Stimulated activated CD4-positive, alpha-beta T cell treated with anti-CD3 and anti-CD28 coated beads, Interleukin-2, amount 100 ng/mL, for 24 hours (primary cell): Measurements from ENCODE around the gene GNA12.

ENCODE experiments used
- DNase-seq, 2 donors: peaks; one replicate each; pipeline ENCODE4 v3.0.0-alpha.2; 2020

Gene GNA12

GRCh38 chr7:2800931-2801688 is 43.0 kb downstream of the GNA12 start:
- DNase-seq = no peak

GRCh38 chr7:2800220-2800930 is 43.7 kb downstream of the GNA12 start:
- no peak for DNase-seq

GRCh38 chr7:2799253-2799652 is 44.9 kb downstream of the GNA12 start:
- DNase-seq = no peak

- no peak for DNase-seq
These were observed 45.4 kb downstream of the GNA12 start for GRCh38 chr7:2798669-2799068.

- no peak for DNase-seq
These were observed 47.5 kb downstream of the GNA12 start for GRCh38 chr7:2796358-2797352.

- no peak for DNase-seq
These were observed 48.2 kb downstream of the GNA12 start for GRCh38 chr7:2795906-2796305.

- no peak for DNase-seq
These were observed 49.1 kb downstream of the GNA12 start for GRCh38 chr7:2794836-2795636.

- DNase-seq = no peak
These were observed 51.1 kb downstream of the GNA12 start for GRCh38 chr7:2792856-2793487.

GRCh38 chr7:2792235-2792634 is 51.9 kb downstream of the GNA12 start:
- no peak for DNase-seq

GRCh38 chr7:2791390-2791789 is 52.7 kb downstream of the GNA12 start:
- no peak for DNase-seq

- no peak for DNase-seq
These were observed 56.7 kb downstream of the GNA12 start for GRCh38 chr7:2787251-2787951.

- DNase-seq = no peak
These were observed 57.4 kb downstream of the GNA12 start for GRCh38 chr7:2786607-2787116.

GRCh38 chr7:2785071-2785500 is 59.0 kb downstream of the GNA12 start:
- DNase-seq = no peak

GRCh38 chr7:2782565-2782964 is 61.5 kb downstream of the GNA12 start:
- no peak for DNase-seq

GRCh38 chr7:2782121-2782520 is 62.0 kb downstream of the GNA12 start:
- DNase-seq = no peak

GRCh38 chr7:2781636-2782035 is 62.5 kb downstream of the GNA12 start:
- DNase-seq = no peak

- DNase-seq = no peak
These were observed 65.1 kb downstream of the GNA12 start for GRCh38 chr7:2779051-2779450.

GRCh38 chr7:2777898-2778535 is 66.1 kb downstream of the GNA12 start:
- DNase-seq = no peak

- no peak for DNase-seq
These were observed 67.7 kb downstream of the GNA12 start for GRCh38 chr7:2776401-2776800.

GRCh38 chr7:2775785-2776184 is 68.3 kb downstream of the GNA12 start:
- DNase-seq = no peak
